Liver (tissue), 3 donors: ENCODE data around the gene MRPL58.

Experiments
- HNF4A ChIP-seq, 2 donors: conservative IDR thresholded peaks; 2 replicates each; pipeline ENCODE4 v1.6.1; 2016; ENCODE audit warnings: antibody characterized with exemption in 2 of 2, mild to moderate bottlenecking in 2 of 2
- TF ChIP-seq, protein P1 (sequence below): fragments of 150-350 bp; IDR thresholded peaks from 2 replicates; pipeline ENCODE4 v1.5.1; 2017; ENCODE audit warnings: improper control_type of control experiment, low read depth, low read length; ENCODE audit not compliant: missing input control
- donor health status: healthy.
- donor health status: healthy.

DNA sequence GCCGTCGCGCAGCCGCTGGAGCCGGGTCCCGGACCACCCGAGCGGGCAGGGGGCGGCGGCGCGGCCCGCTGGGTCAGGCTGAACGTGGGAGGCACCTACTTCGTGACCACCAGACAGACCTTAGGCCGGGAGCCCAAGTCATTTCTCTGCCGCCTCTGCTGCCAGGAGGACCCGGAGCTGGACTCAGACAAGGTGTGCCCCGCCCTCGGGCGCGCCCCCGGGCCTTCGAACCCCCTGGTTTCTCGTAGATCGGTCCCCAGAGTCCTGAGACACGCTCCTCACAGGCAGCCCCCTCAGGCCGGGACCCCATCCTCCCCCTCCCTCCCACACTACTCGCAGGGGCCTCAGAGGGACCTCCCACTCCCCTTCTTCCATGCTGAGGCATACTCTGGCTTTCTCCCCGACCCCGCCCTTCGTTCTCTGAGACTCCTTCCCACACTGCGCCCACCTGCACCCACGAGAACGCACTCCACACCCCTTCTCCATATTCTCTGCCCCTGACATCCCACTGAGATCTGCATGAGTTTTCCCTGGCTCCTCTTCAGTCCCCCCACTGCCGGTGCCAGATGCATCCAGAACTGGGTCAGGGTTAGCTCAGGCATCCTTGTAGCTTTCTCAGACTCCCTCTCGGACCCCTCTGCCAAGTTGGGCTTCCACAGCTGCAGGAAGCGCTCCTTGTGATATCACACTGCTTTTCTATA lies 35.1 kb downstream of the MRPL58 start:
- TF ChIP-seq HNF4A (conservative IDR thresholded peaks at IDR 0.05): no peak
- TF ChIP-seq, protein P1, sequence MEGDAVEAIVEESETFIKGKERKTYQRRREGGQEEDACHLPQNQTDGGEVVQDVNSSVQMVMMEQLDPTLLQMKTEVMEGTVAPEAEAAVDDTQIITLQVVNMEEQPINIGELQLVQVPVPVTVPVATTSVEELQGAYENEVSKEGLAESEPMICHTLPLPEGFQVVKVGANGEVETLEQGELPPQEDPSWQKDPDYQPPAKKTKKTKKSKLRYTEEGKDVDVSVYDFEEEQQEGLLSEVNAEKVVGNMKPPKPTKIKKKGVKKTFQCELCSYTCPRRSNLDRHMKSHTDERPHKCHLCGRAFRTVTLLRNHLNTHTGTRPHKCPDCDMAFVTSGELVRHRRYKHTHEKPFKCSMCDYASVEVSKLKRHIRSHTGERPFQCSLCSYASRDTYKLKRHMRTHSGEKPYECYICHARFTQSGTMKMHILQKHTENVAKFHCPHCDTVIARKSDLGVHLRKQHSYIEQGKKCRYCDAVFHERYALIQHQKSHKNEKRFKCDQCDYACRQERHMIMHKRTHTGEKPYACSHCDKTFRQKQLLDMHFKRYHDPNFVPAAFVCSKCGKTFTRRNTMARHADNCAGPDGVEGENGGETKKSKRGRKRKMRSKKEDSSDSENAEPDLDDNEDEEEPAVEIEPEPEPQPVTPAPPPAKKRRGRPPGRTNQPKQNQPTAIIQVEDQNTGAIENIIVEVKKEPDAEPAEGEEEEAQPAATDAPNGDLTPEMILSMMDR: no peak
